ENCODE measurements around the gene IFNGR1. TPM values are rescaled to one million over a fixed set of nuclear protein-coding genes. Genes with fewer than 3 reads are reported as not detected.

IFNGR1 gene
- total RNA-seq, 6 experiments from 2014 or later, result 24.1 to 29.0 (median 26.1) TPM

DNA sequence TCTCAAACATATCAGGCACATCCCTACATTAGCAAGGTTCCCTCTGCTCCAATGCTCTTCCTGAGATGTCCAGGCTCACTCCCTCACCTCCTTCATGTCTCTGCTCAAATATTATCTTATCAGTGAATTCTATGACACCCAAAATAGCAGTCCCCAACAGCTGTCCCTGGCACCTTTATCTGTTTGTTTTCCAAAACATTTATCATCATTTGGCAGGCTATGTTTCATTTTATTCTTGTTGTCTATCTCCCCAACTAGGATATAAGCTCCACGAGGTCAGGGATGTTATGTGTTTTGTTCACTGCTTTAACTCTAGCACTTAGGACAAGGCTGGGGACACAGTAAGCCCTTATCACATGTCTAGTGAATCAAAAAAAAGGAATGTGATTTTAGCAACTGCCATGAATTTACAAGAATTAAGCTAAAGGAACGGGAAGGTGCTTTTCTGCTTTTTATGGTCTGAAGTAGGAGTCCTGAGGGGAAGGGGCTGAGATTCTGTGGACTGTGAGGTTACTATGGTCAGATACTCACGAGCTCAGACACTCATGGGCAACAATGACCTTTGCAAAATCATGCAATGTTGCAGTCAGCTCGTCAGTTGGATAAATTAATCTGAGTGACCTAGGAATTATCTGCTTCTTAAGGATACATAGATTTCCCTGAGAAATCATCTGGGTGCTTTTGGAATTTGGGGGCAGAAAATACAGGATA is 43.9 kb downstream of the IFNGR1 start:
- Mint-ChIP-seq H3K9me3 (peaks cover 4% of the 10 kb centered on the region; the same call in 1 of the 2 replicates), H3K27me3 (ENCODE audit: insufficient read depth) (peaks cover 6% of the 10 kb centered on the region; the same call in 1 of the 2 replicates), H3K27ac (no peak overlapping the region), H3K4me1 (ENCODE audit: low read depth) (no peaks in the 10 kb centered on the region), H3K36me3 (ENCODE audit: low read depth) (no peaks in the 10 kb centered on the region), H3K4me3 (no peak overlapping the region)
- TF ChIP-seq, protein P1, sequence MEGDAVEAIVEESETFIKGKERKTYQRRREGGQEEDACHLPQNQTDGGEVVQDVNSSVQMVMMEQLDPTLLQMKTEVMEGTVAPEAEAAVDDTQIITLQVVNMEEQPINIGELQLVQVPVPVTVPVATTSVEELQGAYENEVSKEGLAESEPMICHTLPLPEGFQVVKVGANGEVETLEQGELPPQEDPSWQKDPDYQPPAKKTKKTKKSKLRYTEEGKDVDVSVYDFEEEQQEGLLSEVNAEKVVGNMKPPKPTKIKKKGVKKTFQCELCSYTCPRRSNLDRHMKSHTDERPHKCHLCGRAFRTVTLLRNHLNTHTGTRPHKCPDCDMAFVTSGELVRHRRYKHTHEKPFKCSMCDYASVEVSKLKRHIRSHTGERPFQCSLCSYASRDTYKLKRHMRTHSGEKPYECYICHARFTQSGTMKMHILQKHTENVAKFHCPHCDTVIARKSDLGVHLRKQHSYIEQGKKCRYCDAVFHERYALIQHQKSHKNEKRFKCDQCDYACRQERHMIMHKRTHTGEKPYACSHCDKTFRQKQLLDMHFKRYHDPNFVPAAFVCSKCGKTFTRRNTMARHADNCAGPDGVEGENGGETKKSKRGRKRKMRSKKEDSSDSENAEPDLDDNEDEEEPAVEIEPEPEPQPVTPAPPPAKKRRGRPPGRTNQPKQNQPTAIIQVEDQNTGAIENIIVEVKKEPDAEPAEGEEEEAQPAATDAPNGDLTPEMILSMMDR (IDR thresholded peaks at IDR 0.05), result no peak
- no peak for DNase-seq

DNA sequence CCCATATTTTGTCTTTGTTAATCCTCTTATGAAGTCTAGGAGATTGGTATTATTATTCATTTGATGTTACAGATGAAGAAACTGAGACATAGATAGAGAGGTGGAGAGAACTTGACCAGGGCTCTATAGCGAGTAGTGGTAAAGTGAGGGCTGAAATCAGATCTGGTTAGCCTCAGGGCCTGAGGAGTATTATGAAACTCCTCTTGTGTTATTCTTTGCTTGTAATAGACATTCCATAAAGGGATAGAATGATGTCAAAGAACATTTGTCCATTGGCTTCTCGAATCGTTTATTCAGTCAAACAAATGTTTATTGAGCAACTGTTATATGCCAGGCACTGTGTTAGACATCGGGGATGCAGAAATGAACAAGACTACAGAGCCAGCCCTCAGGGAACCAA is 45.7 kb downstream of the IFNGR1 start, which contains the start of gene IL22RA2:
TSS of gene IL22RA2 (minus strand) at position 144 of the 400 bp plus-strand sequence. CDS start 11,895 bp downstream, outside the sequence.
- Mint-ChIP-seq H3K27ac (no peak within 1 kb of the TSS), H3K36me3 (ENCODE audit: low read depth) (no peaks in the 10 kb centered on the region), H3K4me3 (no peak within 1 kb of the TSS)

GRCh38 chr6:137172734-137173431 is 46.3 kb downstream of the IFNGR1 start:
- no peak for DNase-seq
- no peak overlapping the region for H3K4me3 Mint-ChIP-seq
- TF ChIP-seq, protein P1 (IDR thresholded peaks at IDR 0.05), result no peak
- no peaks in the 10 kb centered on the region for H3K36me3 Mint-ChIP-seq (ENCODE audit: low read depth)
- H3K27ac Mint-ChIP-seq, result no peak overlapping the region
- H3K27me3 Mint-ChIP-seq (ENCODE audit: insufficient read depth), result peaks cover 8% of the 10 kb centered on the region; the same call in 1 of the 2 replicates
- no peaks in the 10 kb centered on the region for H3K4me1 Mint-ChIP-seq (ENCODE audit: low read depth)
- H3K9me3 Mint-ChIP-seq, result no peaks in the 10 kb centered on the region

More for the DNA sequence above, 45.7 kb downstream of the IFNGR1 start, which contains the start of gene IL22RA2:
- Mint-ChIP-seq H3K9me3 (no peaks in the 10 kb centered on the region), H3K27me3 (ENCODE audit: insufficient read depth) (peaks cover 8% of the 10 kb centered on the region; the same call in 1 of the 2 replicates), H3K4me1 (ENCODE audit: low read depth) (no peaks in the 10 kb centered on the region)
- TF ChIP-seq, protein P1 (IDR thresholded peaks at IDR 0.05), result no peak
- DNase-seq, result no peak

- Mint-ChIP-seq H3K4me3 (no peak overlapping the region), H3K9me3 (no peaks in the 10 kb centered on the region), H3K36me3 (ENCODE audit: low read depth) (no peaks in the 10 kb centered on the region), H3K27ac (no peak overlapping the region), H3K27me3 (ENCODE audit: insufficient read depth) (peaks cover 11% of the 10 kb centered on the region; the same call in 1 of the 2 replicates), H3K4me1 (ENCODE audit: low read depth) (no peaks in the 10 kb centered on the region)
- DNase-seq, result no peak
- TF ChIP-seq, protein P1 (IDR thresholded peaks at IDR 0.05), result no peak
Measured at GRCh38 chr6:137171824-137172733, 47.1 kb downstream of the IFNGR1 start.

- TF ChIP-seq, protein P1 (IDR thresholded peaks at IDR 0.05), result no peak
- H3K4me3 Mint-ChIP-seq, result no peak overlapping the region
- H3K27me3 Mint-ChIP-seq (ENCODE audit: insufficient read depth), result peaks cover 14% of the 10 kb centered on the region; the same call in 1 of the 2 replicates
- H3K36me3 Mint-ChIP-seq (ENCODE audit: low read depth), result no peaks in the 10 kb centered on the region
- H3K4me1 Mint-ChIP-seq (ENCODE audit: low read depth), result no peaks in the 10 kb centered on the region
- no peaks in the 10 kb centered on the region for H3K9me3 Mint-ChIP-seq
- no peak overlapping the region for H3K27ac Mint-ChIP-seq
- no peak for DNase-seq
Measured at GRCh38 chr6:137171053-137171374, 48.2 kb downstream of the IFNGR1 start.

All from HFFc6 (cell line).